ENCODE measurements around the gene UBB. TPM values are rescaled to one million over a fixed set of nuclear protein-coding genes. Genes with fewer than 3 reads are reported as not detected.
A peak's percentile ranks its signal among the peaks of the same experiment; 100 is the strongest.

Gene UBB
- total RNA-seq, 1 experiment from 2014 or later, result 2,497 TPM

DNA sequence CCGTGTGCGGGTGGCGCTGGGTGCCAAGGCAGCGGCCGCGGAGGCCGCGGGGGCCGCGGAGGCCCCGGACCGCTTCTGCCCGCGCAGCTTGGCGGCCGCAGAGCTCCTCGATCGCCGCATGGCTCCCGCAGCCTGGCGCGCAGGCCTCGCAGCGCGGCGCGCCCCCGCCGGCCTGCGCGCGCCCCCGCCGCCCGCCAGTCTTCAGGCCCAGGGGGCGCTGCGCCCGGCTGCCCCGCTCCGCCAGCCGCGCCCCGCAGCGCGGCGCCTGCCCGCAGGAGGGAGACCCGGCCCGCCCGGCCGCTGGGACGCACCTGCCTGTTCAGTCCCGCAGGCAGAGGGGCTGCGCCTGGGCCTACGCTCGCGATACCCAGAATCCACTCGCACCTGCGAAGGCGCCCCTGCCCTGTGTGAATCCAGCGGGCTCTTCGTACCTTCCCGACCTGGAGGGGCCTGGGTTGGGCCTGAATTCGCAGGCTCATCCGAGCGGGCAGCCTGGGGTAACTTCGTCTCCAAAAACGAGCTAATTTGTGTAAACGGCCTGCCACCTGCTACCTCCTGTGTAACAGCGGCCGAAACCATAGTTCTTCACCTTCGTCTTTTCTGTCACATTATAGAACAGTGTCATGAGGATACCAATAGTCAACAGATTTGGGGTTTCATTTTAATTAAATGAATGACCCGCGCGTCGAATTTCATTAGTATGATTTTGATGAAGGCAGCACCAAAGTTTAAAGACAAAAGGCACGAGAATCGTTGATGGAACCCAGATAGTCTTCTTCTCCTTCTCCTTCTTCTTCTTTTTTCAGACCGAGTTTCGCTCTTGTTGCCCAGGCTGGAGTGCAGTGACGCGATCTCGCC is 27.3 kb upstream of the UBB start, which contains the start of gene CENPV:
CENPV (minus strand) TSS at position 153 of the 858 bp plus-strand sequence; CDS start at position 120, 33 bp downstream.
- peak within 1 kb of the TSS; percentile 63 for H3K4me3 ChIP-seq (ENCODE audit: low read depth, low read length, poor library complexity, severe bottlenecking)
- POLR2A ChIA-PET (ENCODE audit: low non-redundant PET), result interaction anchor here (0.6 kb wide), 1 partner anchor 100 kb away, joined by 3 read pairs; no protein-coding TSS in a partner anchor
- H3K36me3 ChIP-seq (ENCODE audit: insufficient read depth, low read length, poor library complexity, severe bottlenecking), result peaks cover 14% of the 10 kb centered on the region
- intact Hi-C loops (cut with micrococcal nuclease; ENCODE audit: unreplicated experiment), result no loop called here
- CTCF ChIA-PET, result interaction anchor here (0.6 to 1.5 kb wide), 7 partner anchors 10 to 1817 kb away, joined by 3 to 16 read pairs (median 4); partner anchors contain the start of gene UBB
- H3K27ac ChIP-seq (ENCODE audit: low read depth, low read length, poor library complexity, severe bottlenecking), result peak within 1 kb of the TSS; percentile 81
- H3K4me1 ChIP-seq (ENCODE audit: insufficient read depth, low read length, poor library complexity, severe bottlenecking), result peaks cover 6% of the 10 kb centered on the region
- H3K27me3 ChIP-seq (replicated peaks; ENCODE audit: insufficient read depth, low read depth, low read length, poor library complexity), result no peaks in the 10 kb centered on the region
- peak; percentile 78 for DNase-seq (ENCODE audit: low spot score)
- TF ChIP-seq EZH2 (IDR thresholded peaks at IDR 0.05; ENCODE audit: borderline replicate concordance, low read depth, low read length, poor library complexity, severe bottlenecking), result no peak
- TF ChIP-seq, protein P1, sequence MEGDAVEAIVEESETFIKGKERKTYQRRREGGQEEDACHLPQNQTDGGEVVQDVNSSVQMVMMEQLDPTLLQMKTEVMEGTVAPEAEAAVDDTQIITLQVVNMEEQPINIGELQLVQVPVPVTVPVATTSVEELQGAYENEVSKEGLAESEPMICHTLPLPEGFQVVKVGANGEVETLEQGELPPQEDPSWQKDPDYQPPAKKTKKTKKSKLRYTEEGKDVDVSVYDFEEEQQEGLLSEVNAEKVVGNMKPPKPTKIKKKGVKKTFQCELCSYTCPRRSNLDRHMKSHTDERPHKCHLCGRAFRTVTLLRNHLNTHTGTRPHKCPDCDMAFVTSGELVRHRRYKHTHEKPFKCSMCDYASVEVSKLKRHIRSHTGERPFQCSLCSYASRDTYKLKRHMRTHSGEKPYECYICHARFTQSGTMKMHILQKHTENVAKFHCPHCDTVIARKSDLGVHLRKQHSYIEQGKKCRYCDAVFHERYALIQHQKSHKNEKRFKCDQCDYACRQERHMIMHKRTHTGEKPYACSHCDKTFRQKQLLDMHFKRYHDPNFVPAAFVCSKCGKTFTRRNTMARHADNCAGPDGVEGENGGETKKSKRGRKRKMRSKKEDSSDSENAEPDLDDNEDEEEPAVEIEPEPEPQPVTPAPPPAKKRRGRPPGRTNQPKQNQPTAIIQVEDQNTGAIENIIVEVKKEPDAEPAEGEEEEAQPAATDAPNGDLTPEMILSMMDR (conservative IDR thresholded peaks at IDR 0.05; ENCODE audit: low read depth, low read length), result no peak; the same call in 1 of the 2 replicates
- no peaks in the 10 kb centered on the region for H3K9me3 ChIP-seq (ENCODE audit: low read depth, low read length, poor library complexity, severe bottlenecking)
- no TSS peak for BruUV-seq (replicated peaks)

DNA sequence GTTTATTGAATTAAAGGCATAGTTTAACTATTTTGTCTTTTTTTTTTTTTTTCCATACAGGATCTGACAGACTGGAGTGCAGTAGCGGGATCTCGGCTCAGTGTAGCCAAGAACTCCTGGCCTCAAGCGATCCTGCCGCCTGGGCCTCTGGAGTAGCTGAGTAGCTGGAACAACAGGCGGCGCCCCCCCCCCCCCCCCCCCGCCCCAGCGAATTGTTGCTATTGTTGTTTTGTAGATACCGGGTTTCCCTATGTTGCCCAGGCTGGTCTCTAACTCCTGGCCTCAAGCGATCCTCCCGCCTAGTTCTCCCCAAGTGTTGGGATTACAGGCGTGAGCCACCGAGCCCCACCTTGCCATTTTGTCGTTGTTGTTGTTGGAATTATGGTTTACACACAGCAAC is 26.3 kb upstream of the UBB start:
- DNase-seq (ENCODE audit: low spot score), result no peak
- intact Hi-C loops (cut with micrococcal nuclease; ENCODE audit: unreplicated experiment), result no loop called here
- Histone ChIP-seq H3K4me1 (ENCODE audit: insufficient read depth, low read length, poor library complexity, severe bottlenecking) (peaks cover 6% of the 10 kb centered on the region), H3K27ac (ENCODE audit: low read depth, low read length, poor library complexity, severe bottlenecking) (no peak overlapping the region), H3K27me3 (replicated peaks; ENCODE audit: insufficient read depth, low read depth, low read length, poor library complexity) (no peaks in the 10 kb centered on the region), H3K36me3 (ENCODE audit: insufficient read depth, low read length, poor library complexity, severe bottlenecking) (peaks cover 4% of the 10 kb centered on the region), H3K4me3 (ENCODE audit: low read depth, low read length, poor library complexity, severe bottlenecking) (no peak overlapping the region), H3K9me3 (ENCODE audit: low read depth, low read length, poor library complexity, severe bottlenecking) (no peaks in the 10 kb centered on the region)
- TF ChIP-seq, protein P1 (conservative IDR thresholded peaks at IDR 0.05; ENCODE audit: low read depth, low read length), result no peak
- TF ChIP-seq EZH2 (IDR thresholded peaks at IDR 0.05; ENCODE audit: borderline replicate concordance, low read depth, low read length, poor library complexity, severe bottlenecking), result no peak
- ChIA-PET CTCF (no interaction called here), POLR2A (ENCODE audit: low non-redundant PET) (no interaction called here)
- no TSS peak for BruUV-seq (replicated peaks)

DNA sequence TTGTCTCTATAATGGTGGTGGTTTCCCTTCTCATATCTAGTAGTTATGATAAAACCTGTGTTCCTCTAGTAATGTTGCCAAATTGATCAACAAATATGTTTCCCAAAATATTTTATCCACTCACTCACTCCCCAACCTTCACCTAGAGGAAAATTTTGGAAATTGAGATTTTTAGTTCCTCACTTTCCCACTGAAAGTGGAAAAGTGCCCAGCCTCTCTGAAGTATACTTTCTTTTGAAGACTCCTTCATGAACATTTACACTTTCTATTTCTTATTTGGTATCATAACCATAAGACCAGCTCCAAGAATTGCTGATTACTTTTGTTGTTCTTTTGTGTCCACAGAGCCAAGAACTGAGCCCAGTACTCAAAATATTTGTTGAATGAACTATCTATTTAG is 22.5 kb upstream of the UBB start:
- Histone ChIP-seq H3K27ac (ENCODE audit: low read depth, low read length, poor library complexity, severe bottlenecking) (no peak overlapping the region), H3K36me3 (ENCODE audit: insufficient read depth, low read length, poor library complexity, severe bottlenecking) (no peaks in the 10 kb centered on the region), H3K4me3 (ENCODE audit: low read depth, low read length, poor library complexity, severe bottlenecking) (no peak overlapping the region), H3K27me3 (replicated peaks; ENCODE audit: insufficient read depth, low read depth, low read length, poor library complexity) (no peaks in the 10 kb centered on the region), H3K9me3 (ENCODE audit: low read depth, low read length, poor library complexity, severe bottlenecking) (no peaks in the 10 kb centered on the region), H3K4me1 (ENCODE audit: insufficient read depth, low read length, poor library complexity, severe bottlenecking) (no peaks in the 10 kb centered on the region)
- POLR2A ChIA-PET (ENCODE audit: low non-redundant PET), result no interaction called here
- TF ChIP-seq EZH2 (IDR thresholded peaks at IDR 0.05; ENCODE audit: borderline replicate concordance, low read depth, low read length, poor library complexity, severe bottlenecking), result no peak
- TF ChIP-seq, protein P1 (conservative IDR thresholded peaks at IDR 0.05; ENCODE audit: low read depth, low read length), result no peak
- CTCF ChIA-PET, result no interaction called here
- intact Hi-C loops (cut with micrococcal nuclease; ENCODE audit: unreplicated experiment), result no loop called here
- BruUV-seq (replicated peaks), result no TSS peak
- no peak for DNase-seq (ENCODE audit: low spot score)
